NCI-H748 treated with DMSO at 0.1 percent for 48 hours (cell line): ENCODE measurements around the gene MCRIP1.
A peak's percentile ranks its signal among the peaks of the same experiment; 100 is the strongest.

ENCODE experiments used
- DNase-seq: peaks from one replicate; lab custom pipeline; 2025; lab: John Stamatoyannopoulos, UW

The MCRIP1 gene

GRCh38 chr17:81833160-81833920 lies at the start of gene MCRIP1:
Gene MCRIP1, minus strand, starts transcription at chr17:81833291. Its CDS starts 8,785 bp downstream, at chr17:81824506.
- peak; percentile 76 for DNase-seq

- no peak for DNase-seq
These were observed 46.0 kb upstream of the MCRIP1 start for GRCh38 chr17:81879121-81879520.

- no peak for DNase-seq
These were observed 45.2 kb upstream of the MCRIP1 start for GRCh38 chr17:81878294-81878693.

- DNase-seq = no peak
These were observed 44.5 kb upstream of the MCRIP1 start for GRCh38 chr17:81877569-81877968.

- DNase-seq = peak; percentile 68
These were observed 38.5 kb upstream of the MCRIP1 start for GRCh38 chr17:81871387-81872230.

- no peak for DNase-seq
These were observed 37.9 kb upstream of the MCRIP1 start, which contains the start of gene ARHGDIA for GRCh38 chr17:81870981-81871386. Gene ARHGDIA, minus strand, starts transcription at chr17:81871337. Its CDS starts 1,407 bp downstream, at chr17:81869930.

- DNase-seq = no peak
These were observed 37.3 kb upstream of the MCRIP1 start for GRCh38 chr17:81870131-81870980.

GRCh38 chr17:81869221-81870130 lies 36.4 kb upstream of the MCRIP1 start:
- no peak for DNase-seq

GRCh38 chr17:81868674-81869220 lies 35.7 kb upstream of the MCRIP1 start:
- DNase-seq = no peak

- DNase-seq = no peak
These were observed 35.0 kb upstream of the MCRIP1 start for GRCh38 chr17:81867991-81868673.

- DNase-seq = no peak
These were observed 34.3 kb upstream of the MCRIP1 start for GRCh38 chr17:81867170-81867990.

GRCh38 chr17:81866440-81867169 lies 33.5 kb upstream of the MCRIP1 start:
- no peak for DNase-seq

- DNase-seq = no peak
These were observed 32.8 kb upstream of the MCRIP1 start for GRCh38 chr17:81865733-81866439.

GRCh38 chr17:81865358-81865732 lies 32.3 kb upstream of the MCRIP1 start:
- no peak for DNase-seq

GRCh38 chr17:81863833-81864768 lies 31.0 kb upstream of the MCRIP1 start:
- no peak for DNase-seq

- no peak for DNase-seq
These were observed 30.1 kb upstream of the MCRIP1 start for GRCh38 chr17:81863123-81863675.
